WTC11 (cell line): Measurements from ENCODE around the gene KLF13. TPM values are rescaled to one million over a fixed set of nuclear protein-coding genes. Genes with fewer than 3 reads are reported as not detected.
A peak's percentile ranks its signal among the peaks of the same experiment; 100 is the strongest.

ENCODE experiments used
- ATAC-seq: fragments of 200-7000 bp; cut with Tn5 transposase; 2 replicates; pipeline ENCODE4 v1.10.0; 2021; ENCODE audit warnings: mild to moderate bottlenecking, moderate library complexity
- CTCF ChIA-PET: fragments of 300-600 bp; sonication (Branson Sonifier 250); formaldehyde crosslinking; loops from one replicate; lab custom pipeline; 2021; ENCODE audit warnings: antibody characterized with exemption; lab: Charles Lee
- POLR2A ChIA-PET: fragments of 350-600 bp; sonication (Branson Sonifier 250); formaldehyde crosslinking; loops from one replicate; lab custom pipeline; 2021; ENCODE audit warnings: antibody characterized with exemption; lab: Charles Lee
- DNase-seq: peaks from one replicate; pipeline ENCODE4 v3.0.0; 2021; ENCODE audit warnings: low spot score
- H3K27ac Mint-ChIP-seq: 2 replicates; pipeline ENCODE4 v1.8.0; 2021; ENCODE audit warnings: mixed read lengths
- H3K27me3 Mint-ChIP-seq: 2 replicates; pipeline ENCODE4 v1.8.0; 2021; ENCODE audit warnings: low read depth, mild to moderate bottlenecking, moderate library complexity, mixed read lengths
- H3K36me3 Mint-ChIP-seq: 2 replicates; pipeline ENCODE4 v1.8.0; 2021; ENCODE audit warnings: mixed read lengths
- H3K4me1 Mint-ChIP-seq: 2 replicates; pipeline ENCODE4 v1.8.0; 2022; ENCODE audit warnings: mixed read lengths
- H3K4me3 Mint-ChIP-seq: 2 replicates; pipeline ENCODE4 v1.8.0; 2021; ENCODE audit warnings: mild to moderate bottlenecking, moderate library complexity, mixed read lengths
- H3K9me3 Mint-ChIP-seq: 2 replicates; pipeline ENCODE4 v1.8.0; 2021; ENCODE audit warnings: mixed read lengths
- AFF4 ChIP-seq: sonication (generic); formaldehyde crosslinking; IDR thresholded peaks from 2 replicates; pipeline ENCODE4 v1.8.1; 2023; ENCODE audit warnings: mild to moderate bottlenecking, missing genetic modification reagents, borderline replicate concordance
- CTCF ChIP-seq: fragments of 200-600 bp; IDR thresholded peaks from 2 replicates; pipeline ENCODE4 v1.8.0; 2022; ENCODE audit warnings: antibody characterized with exemption
- ELF4 ChIP-seq: sonication (generic); formaldehyde crosslinking; IDR thresholded peaks from 2 replicates; pipeline ENCODE4 v1.8.1; 2022; ENCODE audit warnings: low read depth, mild to moderate bottlenecking, moderate library complexity, missing genetic modification reagents
- ETV6 ChIP-seq: sonication (generic); formaldehyde crosslinking; IDR thresholded peaks from 2 replicates; pipeline ENCODE4 v1.8.1; 2022; ENCODE audit warnings: mild to moderate bottlenecking, missing genetic modification reagents
- FOXJ3 ChIP-seq: sonication (generic); formaldehyde crosslinking; IDR thresholded peaks from 2 replicates; pipeline ENCODE4 v1.9.0; 2021; ENCODE audit warnings: missing genetic modification reagents, mild to moderate bottlenecking, borderline replicate concordance
- FOXK1 ChIP-seq: sonication (generic); formaldehyde crosslinking; IDR thresholded peaks from 2 replicates; pipeline ENCODE4 v1.8.0; 2022; ENCODE audit warnings: mild to moderate bottlenecking, moderate library complexity, missing genetic modification reagents
- GABPB1 ChIP-seq: sonication (generic); formaldehyde crosslinking; IDR thresholded peaks from 2 replicates; pipeline ENCODE4 v1.8.1; 2023; ENCODE audit warnings: mild to moderate bottlenecking, missing genetic modification reagents
- JAZF1 ChIP-seq: fragments of 250-450 bp; sonication (Bioruptor Pico); IDR thresholded peaks from 2 replicates; pipeline ENCODE4 v1.9.0; 2021; ENCODE audit warnings: moderate library complexity, mild to moderate bottlenecking, inconsistent platforms
- JUN ChIP-seq: sonication (generic); formaldehyde crosslinking; IDR thresholded peaks from 2 replicates; pipeline ENCODE4 v1.8.0; 2023; ENCODE audit warnings: mild to moderate bottlenecking, missing genetic modification reagents
- NR1H2 ChIP-seq: sonication (generic); formaldehyde crosslinking; IDR thresholded peaks from 2 replicates; pipeline ENCODE4 v1.9.0; 2021; ENCODE audit warnings: mild to moderate bottlenecking, moderate library complexity, missing genetic modification reagents
- NR3C1 ChIP-seq: sonication (generic); formaldehyde crosslinking; conservative IDR thresholded peaks from 2 replicates; pipeline ENCODE4 v1.8.1; 2023; ENCODE audit warnings: low read depth, mild to moderate bottlenecking, missing genetic modification reagents
- STAT6 ChIP-seq: sonication (generic); formaldehyde crosslinking; conservative IDR thresholded peaks from 2 replicates; pipeline ENCODE4 v1.8.1; 2023; ENCODE audit warnings: mild to moderate bottlenecking, low read depth, missing genetic modification reagents, moderate library complexity
- ZNF138 ChIP-seq: sonication (generic); formaldehyde crosslinking; conservative IDR thresholded peaks from 2 replicates; pipeline ENCODE4 v1.8.1; 2022; ENCODE audit warnings: mild to moderate bottlenecking, moderate library complexity, missing genetic modification reagents
- ZNF317 ChIP-seq: sonication (generic); formaldehyde crosslinking; IDR thresholded peaks from 2 replicates; pipeline ENCODE4 v1.8.1; 2023; ENCODE audit warnings: low read depth, mild to moderate bottlenecking, moderate library complexity, missing genetic modification reagents, borderline replicate concordance
- ZNF416 ChIP-seq: fragments of 250-450 bp; sonication (Bioruptor Pico); IDR thresholded peaks from 2 replicates; pipeline ENCODE4 v1.9.0; 2021; ENCODE audit warnings: mild to moderate bottlenecking, inconsistent platforms
- ZNF512 ChIP-seq: sonication (generic); formaldehyde crosslinking; IDR thresholded peaks from 2 replicates; pipeline ENCODE4 v1.8.1; 2022; ENCODE audit warnings: missing genetic modification reagents, borderline replicate concordance
- ZSCAN18 ChIP-seq: fragments of 250-450 bp; sonication (Bioruptor Pico); IDR thresholded peaks from 2 replicates; pipeline ENCODE4 v2.1.2; 2022; ENCODE audit warnings: mild to moderate bottlenecking, moderate library complexity
- total RNA-seq: library from RNA; stranded (reverse); gene quantifications from 3 replicates; pipeline ENCODE4 v1.2.3, GENCODE V29; 2021

KLF13 gene
- total RNA-seq, 1 experiment from 2014 or later = 38.1 TPM

DNA sequence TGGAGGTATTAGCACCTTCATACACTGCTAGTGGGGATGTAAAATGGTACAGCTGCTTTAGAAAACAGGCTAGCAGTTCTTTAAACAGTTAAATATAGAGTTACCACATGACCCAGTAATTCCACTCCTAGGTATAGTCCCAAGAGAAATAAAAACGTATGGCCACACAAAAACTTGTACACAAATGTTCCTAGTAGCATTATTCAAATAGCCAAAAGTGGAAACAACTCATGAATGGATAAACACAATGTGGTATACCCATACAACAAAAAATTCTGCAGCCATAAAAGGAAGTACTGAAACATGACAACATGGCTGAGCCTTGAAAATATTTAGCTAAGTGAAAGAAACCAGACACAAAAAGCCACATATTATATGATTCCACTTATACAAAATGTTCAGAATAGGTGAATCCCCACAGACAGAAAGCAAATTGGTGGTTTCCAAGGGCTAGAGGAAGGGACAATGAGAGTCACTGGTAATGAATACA is 40.8 kb upstream of the KLF13 start (continued):
- no peak for TF ChIP-seq AFF4
- no peak for TF ChIP-seq FOXK1 (CRISPR knock-in tag)
- no peak for TF ChIP-seq ZSCAN18 (CRISPR knock-in tag)
- no peak for TF ChIP-seq ZNF317 (CRISPR knock-in tag)

DNA sequence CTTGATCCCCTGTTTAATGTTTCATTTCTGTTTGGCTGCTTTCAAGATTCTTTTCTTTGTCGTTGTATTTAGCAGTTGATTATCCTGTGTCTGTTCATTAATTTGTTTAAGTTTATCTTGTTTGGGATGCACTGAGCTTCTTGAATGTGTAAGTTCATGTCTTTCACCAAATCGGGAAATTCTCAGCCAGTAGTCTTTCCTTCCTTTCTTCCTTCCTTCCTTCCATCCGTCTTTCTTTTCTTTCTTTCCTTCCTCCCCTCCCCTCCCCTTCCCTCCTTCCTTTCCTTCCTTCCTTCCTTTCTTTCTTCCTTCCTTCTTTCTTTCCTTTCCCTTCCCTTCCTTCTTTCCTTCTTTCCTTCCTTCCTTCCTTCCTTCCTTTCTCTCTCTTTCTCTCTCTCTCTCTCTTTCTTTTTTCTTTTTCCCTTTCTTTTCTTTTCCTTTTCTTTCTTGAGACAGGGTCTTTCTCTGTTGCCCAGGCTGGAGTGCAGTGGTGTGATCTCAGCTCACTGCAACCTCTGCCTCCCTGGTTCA is 35.5 kb upstream of the KLF13 start:
- no peak for ATAC-seq
- Mint-ChIP-seq H3K36me3 (no peaks in the 10 kb centered on the region), H3K9me3 (no peaks in the 10 kb centered on the region), H3K4me3 (no peak overlapping the region), H3K27me3 (peaks cover 3% of the 10 kb centered on the region; the same call in 1 of the 2 replicates), H3K27ac (no peak overlapping the region), H3K4me1 (peaks cover 4% of the 10 kb centered on the region)
- ChIA-PET POLR2A (interaction anchor here (0.7 kb wide), 1 partner anchor 62 kb away, joined by 7 read pairs; no protein-coding TSS in a partner anchor), CTCF (no interaction called here)
- DNase-seq = no peak
- TF ChIP-seq ZNF416 (CRISPR knock-in tag) = no peak
- no peak for TF ChIP-seq GABPB1 (CRISPR knock-in tag)
- TF ChIP-seq ZSCAN18 (CRISPR knock-in tag) = no peak
- TF ChIP-seq ZNF512 = peak; percentile 73; the same call in 1 of the 2 replicates

DNA sequence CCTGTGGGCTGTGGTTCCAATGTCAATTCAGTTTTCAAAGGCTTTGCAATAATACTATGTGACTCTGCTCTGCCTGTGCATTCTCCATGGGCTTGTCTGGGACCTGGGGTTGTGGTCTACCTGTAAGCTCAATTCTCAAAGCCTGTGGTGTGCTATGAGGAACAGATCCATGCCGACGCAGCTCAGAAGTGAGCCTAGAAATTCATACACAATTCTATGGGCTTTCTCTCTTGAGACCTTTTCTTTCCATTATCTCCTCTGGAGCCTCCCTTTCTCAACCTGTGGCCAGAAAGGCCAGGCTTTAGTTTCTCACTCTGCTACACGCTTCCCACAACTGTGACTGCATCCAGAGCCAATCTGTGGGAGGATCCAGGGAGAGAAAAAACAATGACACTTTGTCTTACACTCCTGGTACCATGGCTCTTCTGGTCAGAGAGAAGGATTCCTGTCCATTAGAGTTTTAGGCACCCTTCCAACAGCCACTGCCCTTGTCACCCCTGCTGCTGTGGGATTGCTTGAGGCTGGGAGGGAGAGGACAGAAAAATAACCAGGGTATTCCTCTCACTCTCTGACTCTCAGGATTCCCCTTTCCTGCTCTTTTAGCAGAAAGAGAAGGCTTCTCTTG is 34.1 kb upstream of the KLF13 start:
- ChIA-PET POLR2A (no interaction called here), CTCF (no interaction called here)
- H3K9me3 Mint-ChIP-seq = no peaks in the 10 kb centered on the region
- peaks cover 18% of the 10 kb centered on the region for H3K4me1 Mint-ChIP-seq
- no peak for ATAC-seq
- H3K4me3 Mint-ChIP-seq = no peak overlapping the region
- peaks cover 6% of the 10 kb centered on the region; the same call in 1 of the 2 replicates for H3K27me3 Mint-ChIP-seq
- H3K36me3 Mint-ChIP-seq = no peaks in the 10 kb centered on the region
- no peak overlapping the region for H3K27ac Mint-ChIP-seq
- DNase-seq = no peak
- TF ChIP-seq NR3C1 (CRISPR knock-in tag) (no peak), ELF4 (no peak), STAT6 (CRISPR knock-in tag) (no peak), NR1H2 (CRISPR knock-in tag) (no peak), JAZF1 (no peak), FOXJ3 (CRISPR knock-in tag) (no peak), JUN (CRISPR knock-in tag) (no peak), ETV6 (CRISPR knock-in tag) (no peak), CTCF (no peak), ZNF138 (CRISPR knock-in tag) (no peak), FOXK1 (CRISPR knock-in tag) (no peak)
